ENCODE data around the gene ITGB1BP1. TPM values are rescaled to one million over a fixed set of nuclear protein-coding genes. Genes with fewer than 3 reads are reported as not detected.

ITGB1BP1 gene
- total and polyA plus RNA-seq, 10 donors, result 24.0 to 79.4 (median 51.3) TPM

DNA sequence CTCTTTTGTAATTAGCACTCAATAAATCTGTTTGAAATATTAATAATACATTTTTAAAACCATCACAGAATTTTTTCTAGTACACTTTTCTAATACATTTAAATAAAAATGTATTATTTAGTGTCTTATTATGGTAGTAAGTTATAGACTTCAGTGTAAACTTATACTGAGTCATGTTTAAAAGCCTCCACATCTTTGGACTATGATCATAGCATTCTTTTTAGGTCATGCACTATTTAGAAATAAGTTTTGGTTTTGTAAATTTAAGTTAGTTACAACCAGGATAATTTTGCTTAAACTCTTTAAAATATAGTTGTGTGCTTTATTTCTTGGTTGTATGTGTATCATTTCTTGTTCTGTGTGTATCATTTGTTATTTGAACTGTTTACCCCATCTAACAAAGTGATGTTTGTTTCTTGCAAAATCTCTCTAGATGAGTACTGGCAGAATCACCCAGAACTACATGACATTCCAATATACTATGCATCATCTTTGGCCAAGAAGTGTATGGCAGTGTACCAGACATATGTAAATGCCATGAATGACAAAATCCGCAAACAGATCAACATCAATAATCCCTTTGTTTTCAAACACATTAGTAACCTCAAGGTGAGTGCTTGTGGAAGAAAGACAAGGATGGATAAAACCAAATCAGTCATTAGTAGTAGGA is 16.9 kb upstream of the ITGB1BP1 start:
- Histone ChIP-seq H3K9me3 (no peaks in the 10 kb centered on the region), H3K27ac (no peak overlapping the region), H3K27me3 (replicated peaks in 1 of 7) (no peaks in the 10 kb centered on the region), H3K36me3 (peaks cover 0 to 100% (median 86%) of the 10 kb centered on the region in 6 donors), H3K4me3 (no peak overlapping the region), H3K4me1 (no peaks in the 10 kb centered on the region)
- WGBS, 5 donors, result 97 to 100% (median 98%) methylated on average over 1 of the region's 1 CpG
- TF ChIP-seq POLR2AphosphoS5 (IDR thresholded peaks at IDR 0.05) (no peak), POLR2A (IDR thresholded peaks at IDR 0.05) (no peak)
- TF ChIP-seq, protein P1, sequence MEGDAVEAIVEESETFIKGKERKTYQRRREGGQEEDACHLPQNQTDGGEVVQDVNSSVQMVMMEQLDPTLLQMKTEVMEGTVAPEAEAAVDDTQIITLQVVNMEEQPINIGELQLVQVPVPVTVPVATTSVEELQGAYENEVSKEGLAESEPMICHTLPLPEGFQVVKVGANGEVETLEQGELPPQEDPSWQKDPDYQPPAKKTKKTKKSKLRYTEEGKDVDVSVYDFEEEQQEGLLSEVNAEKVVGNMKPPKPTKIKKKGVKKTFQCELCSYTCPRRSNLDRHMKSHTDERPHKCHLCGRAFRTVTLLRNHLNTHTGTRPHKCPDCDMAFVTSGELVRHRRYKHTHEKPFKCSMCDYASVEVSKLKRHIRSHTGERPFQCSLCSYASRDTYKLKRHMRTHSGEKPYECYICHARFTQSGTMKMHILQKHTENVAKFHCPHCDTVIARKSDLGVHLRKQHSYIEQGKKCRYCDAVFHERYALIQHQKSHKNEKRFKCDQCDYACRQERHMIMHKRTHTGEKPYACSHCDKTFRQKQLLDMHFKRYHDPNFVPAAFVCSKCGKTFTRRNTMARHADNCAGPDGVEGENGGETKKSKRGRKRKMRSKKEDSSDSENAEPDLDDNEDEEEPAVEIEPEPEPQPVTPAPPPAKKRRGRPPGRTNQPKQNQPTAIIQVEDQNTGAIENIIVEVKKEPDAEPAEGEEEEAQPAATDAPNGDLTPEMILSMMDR (IDR thresholded peaks at IDR 0.05 in 8 of 11, conservative IDR thresholded peaks at IDR 0.05 in 3 of 11), result no peak
- intact Hi-C loops (cut with DNase I; ENCODE audit: low total_unique reads), result no loop called here
- DNase-seq, result no peak

DNA sequence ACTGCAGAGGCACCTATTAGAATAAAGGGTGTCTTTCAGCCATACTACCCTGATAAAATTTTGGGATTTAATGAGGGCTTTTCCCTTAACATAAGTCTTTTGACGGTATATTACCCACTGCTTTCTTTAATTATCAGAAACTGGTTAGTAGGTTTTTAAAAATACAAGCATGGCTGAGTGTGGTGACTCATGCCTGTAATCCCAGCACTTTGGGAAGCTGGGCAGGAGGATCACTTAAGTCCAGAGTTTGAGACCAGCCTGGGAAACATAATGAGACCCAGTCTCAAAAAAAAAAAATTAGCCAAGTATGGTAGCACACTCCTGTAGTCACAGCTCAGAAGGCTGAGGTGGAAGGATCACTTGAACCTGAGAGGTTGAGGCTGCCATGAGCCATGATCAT is 16.2 kb upstream of the ITGB1BP1 start:
- no peak for DNase-seq
- Histone ChIP-seq H3K9me3 (no peaks in the 10 kb centered on the region), H3K27me3 (replicated peaks in 1 of 7) (no peaks in the 10 kb centered on the region), H3K4me1 (no peaks in the 10 kb centered on the region), H3K27ac (no peak overlapping the region), H3K36me3 (peaks cover 0 to 100% (median 88%) of the 10 kb centered on the region in 6 donors), H3K4me3 (no peak overlapping the region)
- whole genome bisulfite sequencing, 5 donors, result 92 to 100% (median 100%) methylated on average over 1 of the region's 1 CpG
- TF ChIP-seq POLR2AphosphoS5 (IDR thresholded peaks at IDR 0.05) (no peak), POLR2A (IDR thresholded peaks at IDR 0.05) (no peak)
- TF ChIP-seq, protein P1 (IDR thresholded peaks at IDR 0.05 in 8 of 11, conservative IDR thresholded peaks at IDR 0.05 in 3 of 11), result no peak
- intact Hi-C loops (cut with DNase I; ENCODE audit: low total_unique reads), result no loop called here

DNA sequence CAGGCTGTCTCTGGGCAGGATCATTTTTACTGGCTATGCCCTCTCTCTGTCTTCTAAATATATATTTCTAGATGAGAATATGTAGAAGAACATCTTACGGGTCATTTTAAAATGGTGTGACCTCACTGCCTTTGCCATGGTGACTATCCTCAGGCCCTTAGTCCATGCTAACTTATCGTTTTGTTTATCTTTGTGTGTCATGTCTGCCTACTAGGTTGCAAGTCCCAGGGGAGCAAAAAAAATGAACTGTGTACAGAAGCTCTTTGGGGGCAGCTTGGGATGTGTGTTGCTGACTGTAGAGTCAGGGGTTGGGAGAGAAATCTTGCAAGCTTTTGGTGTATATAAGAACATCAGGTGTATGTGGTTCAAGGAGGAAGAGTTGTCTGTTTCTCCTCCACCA is 11.2 kb upstream of the ITGB1BP1 start:
- Histone ChIP-seq H3K27me3 (replicated peaks in 1 of 7) (no peaks in the 10 kb centered on the region), H3K4me1 (no peaks in the 10 kb centered on the region), H3K36me3 (peaks cover 0 to 100% (median 87%) of the 10 kb centered on the region in 6 donors), H3K9me3 (no peaks in the 10 kb centered on the region), H3K4me3 (no peak overlapping the region), H3K27ac (no peak overlapping the region)
- 71 to 96% (median 90%) methylated on average over 2 of the region's 2 CpGs for WGBS, 5 donors
- DNase-seq, result no peak
- intact Hi-C loops (cut with DNase I; ENCODE audit: low total_unique reads), result no loop called here
- TF ChIP-seq POLR2A (IDR thresholded peaks at IDR 0.05) (no peak), POLR2AphosphoS5 (IDR thresholded peaks at IDR 0.05) (no peak)
- TF ChIP-seq, protein P1 (IDR thresholded peaks at IDR 0.05 in 8 of 11, conservative IDR thresholded peaks at IDR 0.05 in 3 of 11), result no peak

DNA sequence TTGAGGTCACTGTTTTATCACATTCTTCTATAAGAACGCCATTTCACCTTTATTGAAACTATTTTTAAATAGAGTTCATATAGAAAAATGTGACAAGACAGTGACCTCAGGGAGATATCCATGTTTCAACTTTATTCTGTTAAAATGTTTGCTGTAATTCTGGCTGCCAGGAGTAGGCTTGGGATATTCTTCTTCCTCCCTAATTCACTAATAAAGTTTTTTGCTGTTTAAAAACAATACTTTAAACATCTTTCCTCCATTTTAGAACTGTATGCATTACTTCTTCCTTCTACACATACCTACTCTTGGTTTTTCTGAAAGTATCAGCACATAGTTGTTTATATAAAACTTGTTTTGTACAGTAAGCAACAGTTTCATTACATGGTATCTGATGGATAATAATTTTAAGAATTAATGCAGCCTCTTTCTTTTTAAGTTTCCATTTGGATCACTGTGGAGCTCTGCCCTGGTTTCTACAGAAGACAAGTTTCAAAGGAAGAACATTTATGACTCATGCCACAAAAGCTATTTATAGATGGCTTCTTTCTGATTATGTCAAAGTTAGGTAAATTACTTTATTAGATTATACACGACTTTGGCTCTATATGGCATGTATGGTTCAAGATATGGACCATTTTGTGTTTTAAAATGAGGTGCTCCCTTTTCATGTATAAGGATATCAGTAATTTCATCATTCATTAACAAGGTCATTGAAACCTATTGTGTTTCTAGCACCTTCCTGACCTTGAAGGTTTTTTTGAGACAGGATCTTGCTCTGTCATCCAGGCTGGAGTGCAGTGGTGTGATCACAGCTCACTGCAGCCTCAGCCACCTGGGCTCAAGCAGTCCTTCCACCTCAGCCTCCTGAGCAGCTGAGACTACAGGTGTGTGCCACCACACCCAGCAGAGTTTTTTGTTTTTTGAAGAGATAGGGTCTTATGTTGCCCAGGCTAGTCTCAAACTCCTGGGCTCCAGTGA is 7.3 kb upstream of the ITGB1BP1 start:
- DNase-seq, result no peak
- Histone ChIP-seq H3K4me3 (no peak overlapping the region), H3K4me1 (peaks cover 0 to 8% (median 0%) of the 10 kb centered on the region in 6 donors), H3K27me3 (replicated peaks in 1 of 7) (no peaks in the 10 kb centered on the region), H3K9me3 (no peaks in the 10 kb centered on the region), H3K36me3 (peaks cover 0 to 76% (median 59%) of the 10 kb centered on the region in 6 donors), H3K27ac (no peak overlapping the region)
- TF ChIP-seq POLR2AphosphoS5 (IDR thresholded peaks at IDR 0.05) (no peak), POLR2A (IDR thresholded peaks at IDR 0.05) (no peak)
- TF ChIP-seq, protein P1 (IDR thresholded peaks at IDR 0.05 in 8 of 11, conservative IDR thresholded peaks at IDR 0.05 in 3 of 11), result no peak
- intact Hi-C loops (cut with DNase I; ENCODE audit: low total_unique reads), result no loop called here
- WGBS, 5 donors, result 73 to 81% (median 78%) methylated on average over 2 of the region's 2 CpGs

All from spleen (tissue), 11 donors.